Neuron (in vitro differentiated cells): ENCODE data around the gene CHRM2.

Source experiments
- H2AFZ ChIP-seq: one replicate; pipeline ENCODE4 v1.6.1; 2013; ENCODE audit warnings: low read depth, mild to moderate bottlenecking, inconsistent platforms, low read length, moderate library complexity
- H3K27me3 ChIP-seq: one replicate; pipeline ENCODE4 v1.6.1; 2013; ENCODE audit warnings: low read length; ENCODE audit not compliant: insufficient read depth
- H3K36me3 ChIP-seq: one replicate; pipeline ENCODE4 v1.6.1; 2013; ENCODE audit warnings: low read length; ENCODE audit not compliant: insufficient read depth
- H3K4me1 ChIP-seq: one replicate; pipeline ENCODE4 v1.6.1; 2013; ENCODE audit warnings: low read length; ENCODE audit not compliant: insufficient read depth
- H3K4me3 ChIP-seq: 2 replicates; pipeline ENCODE4 v1.5.1; 2013; ENCODE audit warnings: mild to moderate bottlenecking, low read length, moderate library complexity
- H3K9me3 ChIP-seq: one replicate; pipeline ENCODE4 v1.6.1; 2013; ENCODE audit warnings: low read length

Gene CHRM2

DNA sequence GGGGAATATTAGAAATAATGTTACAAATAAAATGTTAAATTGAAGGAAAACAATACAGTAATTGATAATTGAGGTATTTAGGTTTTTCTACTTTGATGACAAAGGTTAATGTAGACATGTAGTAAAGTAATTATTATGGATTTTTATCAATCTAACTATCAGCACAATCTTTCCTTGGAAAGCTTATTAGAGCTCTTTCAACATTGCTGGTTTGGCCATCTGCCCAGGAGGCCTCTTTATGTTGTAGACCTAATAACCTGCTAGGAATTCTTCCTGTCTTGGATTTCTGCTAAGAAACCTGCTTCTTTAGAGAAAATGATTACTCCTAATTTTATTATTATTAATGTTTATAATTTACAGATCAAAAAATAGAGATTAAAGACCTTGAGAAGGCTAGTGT lies 78.9 kb downstream of the CHRM2 start:
- H3K4me3 ChIP-seq = no peak overlapping the region
- no peak overlapping the region for H2AFZ ChIP-seq

DNA sequence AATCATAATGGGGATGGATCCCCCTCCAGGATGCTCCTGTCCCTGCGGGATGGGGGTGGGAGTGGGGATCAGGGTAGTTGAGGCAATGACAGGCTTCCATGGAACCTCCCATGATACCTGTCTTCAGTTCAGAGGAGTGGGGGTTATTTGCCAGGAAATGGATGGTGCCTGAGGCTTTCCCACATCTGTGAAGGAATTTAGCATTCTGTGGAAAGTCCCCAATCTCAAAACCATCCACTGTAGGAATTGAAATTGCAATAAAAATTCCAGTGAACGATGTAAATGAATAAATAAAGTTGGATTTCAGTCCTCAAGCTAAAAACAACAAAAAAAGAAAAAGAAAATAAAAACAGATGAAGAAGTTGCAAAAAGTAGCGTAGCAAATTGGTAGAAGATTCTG lies 81.9 kb downstream of the CHRM2 start:
- H3K27me3 ChIP-seq = no peaks in the 10 kb centered on the region
- no peaks in the 10 kb centered on the region for H3K4me1 ChIP-seq
- no peaks in the 10 kb centered on the region for H3K9me3 ChIP-seq
- H3K36me3 ChIP-seq = no peaks in the 10 kb centered on the region
- no peak overlapping the region for H2AFZ ChIP-seq
- no peak overlapping the region for H3K4me3 ChIP-seq

More for the DNA sequence above, 78.9 kb downstream of the CHRM2 start:
- Histone ChIP-seq H3K36me3 (no peaks in the 10 kb centered on the region), H3K27me3 (no peaks in the 10 kb centered on the region), H3K4me1 (peaks cover 13% of the 10 kb centered on the region), H3K9me3 (no peaks in the 10 kb centered on the region)

DNA sequence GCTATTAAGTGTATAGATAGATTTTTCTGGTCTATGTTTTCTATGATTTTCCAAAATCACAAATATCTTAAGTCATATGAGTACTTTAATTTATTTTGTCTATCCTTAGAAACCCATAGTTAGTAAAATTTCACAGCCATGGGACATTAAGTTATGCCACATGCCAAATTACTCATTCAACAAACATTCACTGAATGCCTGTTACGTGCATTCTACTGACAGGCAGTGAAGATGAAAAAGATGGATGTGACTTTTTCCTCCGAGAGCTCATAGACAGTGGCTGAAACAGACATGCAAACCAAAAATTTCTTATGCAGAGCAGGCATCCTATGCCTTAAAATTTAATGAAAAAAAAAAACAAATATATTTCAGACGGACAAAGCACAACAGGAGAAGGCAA lies 84.9 kb downstream of the CHRM2 start:
- H3K4me3 ChIP-seq = no peak overlapping the region
- no peaks in the 10 kb centered on the region for H3K36me3 ChIP-seq
- no peak overlapping the region for H2AFZ ChIP-seq
- H3K9me3 ChIP-seq = no peaks in the 10 kb centered on the region
- H3K4me1 ChIP-seq = no peaks in the 10 kb centered on the region
- H3K27me3 ChIP-seq = no peaks in the 10 kb centered on the region

DNA sequence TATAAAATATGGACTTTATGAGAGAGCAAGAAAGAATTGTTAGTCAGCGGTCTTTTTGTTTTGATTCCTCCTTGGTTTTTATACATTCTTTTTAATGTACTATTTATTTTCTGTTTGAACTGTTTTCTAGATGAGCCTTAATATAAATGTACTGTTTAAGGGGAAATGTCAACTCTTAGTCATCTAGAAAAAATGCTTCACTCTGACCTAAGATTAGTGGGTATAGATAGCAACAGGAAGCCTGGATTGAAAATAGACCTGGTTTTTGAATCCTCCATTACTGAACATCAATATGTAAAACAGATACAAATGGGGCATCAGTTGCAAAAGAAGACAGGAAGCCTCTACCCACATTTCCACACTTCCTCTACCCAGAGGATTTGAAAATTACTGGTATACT lies 87.8 kb downstream of the CHRM2 start:
- Histone ChIP-seq H3K9me3 (no peaks in the 10 kb centered on the region), H3K4me3 (no peak overlapping the region), H2AFZ (no peak overlapping the region), H3K4me1 (no peaks in the 10 kb centered on the region), H3K36me3 (no peaks in the 10 kb centered on the region), H3K27me3 (no peaks in the 10 kb centered on the region)

DNA sequence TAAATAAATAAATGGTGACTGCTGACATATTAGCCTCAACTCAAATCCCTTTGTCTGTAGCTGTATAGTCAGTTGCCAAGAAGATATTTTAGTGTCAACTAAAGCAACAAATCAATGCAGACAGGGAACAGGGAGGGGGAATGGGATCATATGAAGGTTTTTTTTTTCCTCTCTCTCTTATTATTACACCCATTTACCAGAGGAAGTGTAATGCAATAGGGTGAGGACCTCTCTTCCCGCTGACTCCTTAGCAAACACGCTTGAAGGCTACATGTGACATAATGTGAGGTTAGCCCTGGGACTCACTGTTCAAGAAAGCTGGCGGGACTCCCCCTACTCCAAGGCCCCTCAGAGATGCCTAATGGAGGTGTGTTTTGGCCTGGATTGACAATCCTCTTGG lies 88.2 kb downstream of the CHRM2 start:
- H3K36me3 ChIP-seq = no peaks in the 10 kb centered on the region
- H3K4me3 ChIP-seq = no peak overlapping the region
- H3K9me3 ChIP-seq = no peaks in the 10 kb centered on the region
- H3K27me3 ChIP-seq = no peaks in the 10 kb centered on the region
- no peak overlapping the region for H2AFZ ChIP-seq
- no peaks in the 10 kb centered on the region for H3K4me1 ChIP-seq

DNA sequence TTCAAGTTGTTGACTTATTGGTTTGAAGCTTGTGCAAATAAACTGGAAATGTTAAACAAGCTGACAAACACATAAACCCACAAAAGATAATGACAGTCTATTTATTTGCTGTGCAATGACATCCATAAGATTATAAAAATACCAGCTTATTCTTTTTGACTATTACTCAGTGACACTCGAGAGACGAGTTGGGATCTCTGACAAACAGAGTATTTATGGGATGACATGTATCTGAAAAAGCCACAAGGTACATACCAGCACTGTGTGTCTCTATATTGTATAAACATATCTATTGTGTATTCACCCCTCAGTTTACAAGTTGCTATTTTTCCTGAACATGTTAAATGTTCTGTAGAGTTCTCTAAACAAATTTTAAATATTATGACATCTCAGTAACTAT lies 88.9 kb downstream of the CHRM2 start:
- Histone ChIP-seq H2AFZ (no peak overlapping the region), H3K36me3 (no peaks in the 10 kb centered on the region), H3K4me1 (no peaks in the 10 kb centered on the region), H3K9me3 (no peaks in the 10 kb centered on the region), H3K4me3 (no peak overlapping the region), H3K27me3 (no peaks in the 10 kb centered on the region)

DNA sequence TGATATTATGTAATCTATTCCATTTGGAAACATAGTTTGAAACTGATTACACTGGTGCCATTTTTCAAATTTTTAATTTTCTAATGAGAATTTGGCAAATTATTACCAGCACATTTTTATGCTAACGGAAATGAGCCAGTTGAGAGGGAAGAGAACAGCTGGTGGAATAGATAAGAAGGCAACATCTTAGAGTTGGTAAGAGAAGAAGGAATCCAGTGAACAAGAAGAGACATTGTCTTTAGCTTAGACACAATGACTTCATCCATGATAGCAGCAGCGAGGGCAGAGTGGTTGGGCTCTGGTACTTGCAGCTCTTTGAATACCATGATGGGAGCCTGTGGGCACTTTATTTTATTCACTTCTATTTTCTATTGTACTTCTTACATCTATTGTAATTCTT lies 89.6 kb downstream of the CHRM2 start:
- Histone ChIP-seq H3K9me3 (no peaks in the 10 kb centered on the region), H3K4me3 (no peak overlapping the region), H3K36me3 (no peaks in the 10 kb centered on the region), H3K4me1 (no peaks in the 10 kb centered on the region), H3K27me3 (no peaks in the 10 kb centered on the region), H2AFZ (no peak overlapping the region)

DNA sequence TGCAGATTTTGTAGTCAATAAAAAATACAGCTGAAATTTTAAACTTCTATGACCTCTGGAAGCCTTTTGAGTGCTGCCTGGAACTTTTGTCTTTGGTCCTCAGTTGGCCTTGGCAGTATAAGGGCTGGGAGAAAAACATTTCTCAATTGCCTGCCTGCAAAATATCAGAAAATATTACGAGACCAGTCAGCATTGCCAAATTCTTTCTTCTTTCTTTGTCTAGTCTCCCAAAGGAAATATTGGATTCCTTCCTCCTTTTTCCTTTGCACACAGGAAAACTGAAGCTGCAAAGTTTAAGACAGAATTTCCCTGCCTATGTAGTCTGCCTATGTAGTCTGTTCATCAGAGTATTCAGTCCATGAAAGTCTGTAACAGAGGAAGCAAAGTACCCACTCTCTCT lies 95.9 kb downstream of the CHRM2 start:
- Histone ChIP-seq H3K4me1 (no peaks in the 10 kb centered on the region), H3K36me3 (no peaks in the 10 kb centered on the region), H3K27me3 (no peaks in the 10 kb centered on the region), H3K9me3 (no peaks in the 10 kb centered on the region), H2AFZ (no peak overlapping the region), H3K4me3 (no peak overlapping the region)

DNA sequence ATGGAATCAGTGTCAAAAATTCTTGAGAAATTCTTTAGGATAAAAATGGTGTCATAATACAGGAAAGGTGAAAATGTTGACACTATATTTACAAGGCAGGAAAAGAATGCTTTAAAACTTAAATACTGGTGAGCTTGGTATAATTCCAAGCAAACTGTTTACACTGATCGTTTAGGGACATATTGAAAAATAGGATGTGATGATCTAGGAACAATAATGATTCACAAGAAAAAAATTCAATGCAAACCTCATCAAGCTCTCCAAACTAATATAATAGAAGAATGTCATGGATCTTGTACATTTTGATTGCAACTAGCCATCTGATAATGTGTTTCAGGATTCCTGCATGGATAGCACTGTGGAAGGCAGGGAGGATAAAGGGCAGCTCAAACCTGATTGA lies 98.4 kb downstream of the CHRM2 start:
- H3K9me3 ChIP-seq = no peaks in the 10 kb centered on the region
- no peak overlapping the region for H2AFZ ChIP-seq
- no peaks in the 10 kb centered on the region for H3K27me3 ChIP-seq
- H3K36me3 ChIP-seq = no peaks in the 10 kb centered on the region
- H3K4me3 ChIP-seq = no peak overlapping the region
- no peaks in the 10 kb centered on the region for H3K4me1 ChIP-seq

DNA sequence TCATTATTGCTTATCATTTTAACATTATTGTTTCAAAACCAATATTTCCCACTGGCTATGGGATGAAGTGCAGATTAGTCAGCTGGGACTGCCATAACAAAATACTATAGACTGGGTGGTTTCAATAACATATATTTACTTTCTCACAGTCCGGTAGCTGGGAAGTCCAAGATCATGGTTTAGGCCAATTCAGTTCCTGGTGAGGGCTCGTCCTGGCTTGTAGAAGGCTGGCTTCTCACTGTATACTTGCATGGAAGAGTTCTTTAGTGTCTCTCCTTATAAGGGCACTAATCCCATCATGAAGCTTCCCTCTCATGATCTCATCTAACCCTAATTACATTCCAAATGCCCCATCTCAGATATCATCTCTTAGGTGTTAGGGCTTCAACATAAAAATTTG lies 101.3 kb downstream of the CHRM2 start:
- Histone ChIP-seq H3K36me3 (no peaks in the 10 kb centered on the region), H3K4me1 (no peaks in the 10 kb centered on the region), H3K4me3 (no peak overlapping the region), H3K9me3 (no peaks in the 10 kb centered on the region), H3K27me3 (no peaks in the 10 kb centered on the region), H2AFZ (no peak overlapping the region)

DNA sequence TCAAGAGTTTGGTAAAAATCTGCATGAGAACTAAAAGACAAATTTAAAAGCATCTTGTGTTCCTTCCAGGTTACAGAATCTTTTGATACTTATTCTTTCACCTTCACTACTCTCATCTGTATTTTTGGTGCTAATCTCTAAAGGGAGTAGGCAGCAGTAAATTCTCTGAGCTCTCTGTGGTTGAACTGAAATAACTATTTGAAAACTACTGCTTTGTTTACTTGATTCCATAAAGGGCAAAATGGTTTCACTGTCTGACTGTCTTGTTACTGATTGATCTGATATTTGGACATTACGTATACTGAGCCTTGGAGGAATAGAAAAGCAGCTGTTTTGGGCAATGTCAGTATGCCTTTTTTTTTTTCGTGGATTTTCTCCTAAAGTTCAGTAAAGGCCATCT lies 103.3 kb downstream of the CHRM2 start:
- Histone ChIP-seq H2AFZ (no peak overlapping the region), H3K27me3 (no peaks in the 10 kb centered on the region), H3K4me3 (no peak overlapping the region), H3K4me1 (no peaks in the 10 kb centered on the region), H3K9me3 (no peaks in the 10 kb centered on the region), H3K36me3 (no peaks in the 10 kb centered on the region)

DNA sequence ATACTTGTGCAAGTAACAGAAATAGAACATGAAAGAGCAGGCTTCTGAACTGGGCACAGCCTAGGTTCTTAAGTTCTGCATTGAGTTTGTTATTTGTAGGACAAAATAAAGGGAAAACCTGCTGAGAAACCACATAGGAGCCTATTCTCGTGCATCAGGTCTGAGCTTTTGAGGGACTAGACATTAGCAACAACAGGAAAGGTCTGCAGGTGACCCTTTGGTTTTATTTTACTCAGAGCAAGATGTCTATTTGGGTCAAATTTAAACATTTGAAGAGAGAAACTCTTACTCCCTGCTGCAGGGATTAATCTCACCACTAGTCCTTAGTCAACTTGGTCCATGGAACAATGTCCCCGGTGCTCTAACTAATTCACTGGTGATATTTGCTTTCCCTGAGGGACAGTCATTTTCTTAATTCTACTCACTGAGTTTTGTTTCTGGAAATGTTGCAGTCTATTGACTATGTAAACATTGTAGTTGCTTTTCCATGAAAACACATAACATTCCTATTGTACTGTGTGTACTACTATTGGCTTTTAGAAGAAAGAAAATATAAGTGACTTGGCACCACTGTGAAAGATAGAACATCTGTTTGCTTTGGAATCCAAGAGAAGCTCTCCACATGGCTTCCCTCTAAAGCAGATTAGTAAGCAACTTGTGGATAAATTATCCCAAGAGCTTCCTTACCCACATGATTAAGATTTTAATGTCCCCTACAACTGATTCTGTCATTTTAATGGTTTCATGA lies 108.2 kb downstream of the CHRM2 start:
- Histone ChIP-seq H3K4me3 (no peak overlapping the region), H3K9me3 (no peaks in the 10 kb centered on the region), H2AFZ (no peak overlapping the region), H3K36me3 (no peaks in the 10 kb centered on the region), H3K27me3 (no peaks in the 10 kb centered on the region), H3K4me1 (no peaks in the 10 kb centered on the region)

DNA sequence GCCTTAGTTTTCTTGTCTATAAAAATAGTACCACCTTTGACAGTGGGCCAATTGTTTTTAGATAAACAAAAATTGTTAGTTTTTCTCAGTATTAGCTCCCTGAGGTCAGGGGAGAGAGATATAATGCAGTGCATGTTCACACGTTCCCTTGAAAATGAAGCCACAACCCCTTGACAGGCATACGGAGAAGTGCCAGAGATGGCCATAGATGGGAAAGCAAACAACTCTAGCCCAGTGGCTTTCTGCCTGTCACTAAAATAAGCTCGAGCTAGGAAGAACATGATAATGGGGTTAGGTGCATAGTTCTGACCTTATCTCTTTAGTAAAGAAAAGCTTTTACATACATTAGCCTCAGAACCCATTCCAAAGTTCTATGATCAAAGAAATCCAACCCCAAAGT lies 124.9 kb downstream of the CHRM2 start:
- H3K27me3 ChIP-seq = no peaks in the 10 kb centered on the region
- peaks cover 2% of the 10 kb centered on the region for H3K9me3 ChIP-seq
- no peak overlapping the region for H2AFZ ChIP-seq
- no peaks in the 10 kb centered on the region for H3K4me1 ChIP-seq
- H3K36me3 ChIP-seq = no peaks in the 10 kb centered on the region
- H3K4me3 ChIP-seq = no peak overlapping the region

DNA sequence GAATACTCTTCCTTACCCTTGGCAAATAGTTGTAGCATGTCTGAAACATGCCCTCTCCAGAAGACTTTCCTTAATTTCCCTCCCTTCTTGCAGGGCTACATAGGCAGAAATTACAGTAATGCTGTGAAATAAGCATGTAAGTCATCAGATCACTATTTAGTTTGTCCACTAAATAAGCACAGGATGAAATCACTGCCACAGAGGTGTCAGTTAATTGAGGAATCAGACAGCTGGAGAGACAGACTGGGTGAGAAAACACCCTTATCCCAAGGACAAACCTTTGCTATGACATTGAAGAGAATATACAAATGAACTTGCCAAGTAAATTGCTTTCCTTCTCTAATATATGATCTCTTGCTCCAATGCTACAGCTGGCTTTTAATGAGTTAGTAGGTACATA lies 129.3 kb downstream of the CHRM2 start:
- no peak overlapping the region for H3K4me3 ChIP-seq
- no peaks in the 10 kb centered on the region for H3K36me3 ChIP-seq
- peaks cover 10% of the 10 kb centered on the region for H3K4me1 ChIP-seq
- H3K27me3 ChIP-seq = no peaks in the 10 kb centered on the region
- H2AFZ ChIP-seq = no peak overlapping the region
- H3K9me3 ChIP-seq = no peaks in the 10 kb centered on the region
